Mesendoderm (in vitro differentiated cells): ENCODE measurements around the gene SULT1C4.

Experiments
- DNase-seq: peaks from one replicate; pipeline ENCODE4 v3.0.0; 2013
- H2AK5ac ChIP-seq: 2 replicates; pipeline ENCODE4 v1.6.1; 2013; ENCODE audit warnings: low read length, inconsistent platforms
- H2BK120ac ChIP-seq: 2 replicates; pipeline ENCODE4 v1.6.1; 2013; ENCODE audit warnings: low read depth, mild to moderate bottlenecking, low read length, moderate library complexity, mixed read lengths
- H2BK15ac ChIP-seq: replicated peaks from 2 replicates; pipeline ENCODE4 v1.6.1; 2013; ENCODE audit warnings: low read depth, mild to moderate bottlenecking, moderate library complexity
- H2BK5ac ChIP-seq: 2 replicates; pipeline ENCODE4 v1.6.1; 2013; ENCODE audit warnings: low read length, inconsistent platforms
- H3K18ac ChIP-seq: 2 replicates; pipeline ENCODE4 v1.6.1; 2013; ENCODE audit warnings: mild to moderate bottlenecking, low read length, mixed read lengths
- H3K23ac ChIP-seq: one replicate; pipeline ENCODE4 v1.6.1; 2013; ENCODE audit warnings: low read length
- H3K27ac ChIP-seq: 2 replicates; pipeline ENCODE4 v1.5.1; 2013; ENCODE audit warnings: low read depth, mild to moderate bottlenecking, inconsistent platforms, low read length, moderate library complexity
- H3K27me3 ChIP-seq: 2 replicates; pipeline ENCODE4 v1.6.1; 2013; ENCODE audit warnings: low read length, control low read depth, mild to moderate bottlenecking, inconsistent platforms; ENCODE audit not compliant: insufficient read depth, poor library complexity
- H3K36me3 ChIP-seq: 2 replicates; pipeline ENCODE4 v1.6.1; 2013; ENCODE audit warnings: low read length, inconsistent platforms; ENCODE audit not compliant: control insufficient read depth, insufficient read depth
- H3K4ac ChIP-seq: one replicate; pipeline ENCODE4 v1.6.1; 2013; ENCODE audit warnings: low read depth, mild to moderate bottlenecking, low read length, moderate library complexity
- H3K4me1 ChIP-seq: 2 replicates; pipeline ENCODE4 v1.6.1; 2013; ENCODE audit warnings: low read depth, low read length, inconsistent platforms; ENCODE audit not compliant: control insufficient read depth
- H3K4me2 ChIP-seq: 2 replicates; pipeline ENCODE4 v1.6.1; 2013; ENCODE audit warnings: low read length
- H3K4me3 ChIP-seq: 2 replicates; pipeline ENCODE4 v1.5.1; 2013; ENCODE audit warnings: mild to moderate bottlenecking, low read length
- H3K56ac ChIP-seq: one replicate; pipeline ENCODE4 v1.6.1; 2013; ENCODE audit warnings: low read length
- H3K79me1 ChIP-seq: 2 replicates; pipeline ENCODE4 v1.6.1; 2013; ENCODE audit warnings: low read length, inconsistent platforms
- H3K79me2 ChIP-seq: 2 replicates; pipeline ENCODE4 v1.6.1; 2013; ENCODE audit warnings: mild to moderate bottlenecking, low read length; ENCODE audit not compliant: control insufficient read depth, insufficient read depth
- H3K9ac ChIP-seq: 2 replicates; pipeline ENCODE4 v1.6.1; 2013; ENCODE audit warnings: low read length, inconsistent platforms
- H4K5ac ChIP-seq: one replicate; pipeline ENCODE4 v1.6.1; 2013; ENCODE audit warnings: low read length
- H4K8ac ChIP-seq: one replicate; pipeline ENCODE4 v1.6.1; 2013; ENCODE audit warnings: low read depth, mild to moderate bottlenecking, control low read depth, low read length, moderate library complexity
- WGBS: extraction: QIAGEN DNeasy Blood & Tissue Kit; methylation state at CpG from one replicate; pipeline ENCODE4 v1.1.7; 2013; ENCODE audit warnings: low lambda C conversion rate, missing lambda C conversion rate; ENCODE audit not compliant: insufficient coverage; ENCODE audit errors: extremely low coverage; 5-methylcytosine and 5-hydroxymethylcytosine counted together

SULT1C4 gene

GRCh38 chr2:108364676-108365297 is 13.0 kb upstream of the SULT1C4 start:
- Histone ChIP-seq H3K4me3 (no peak overlapping the region), H3K56ac (no peak overlapping the region), H3K23ac (no peak overlapping the region), H3K27me3 (no peaks in the 10 kb centered on the region), H3K4me1 (no peaks in the 10 kb centered on the region), H3K79me1 (no peaks in the 10 kb centered on the region), H4K8ac (no peak overlapping the region), H3K4me2 (no peak overlapping the region), H4K5ac (no peak overlapping the region), H3K27ac (no peak overlapping the region), H2BK5ac (no peak overlapping the region), H2AK5ac (no peak overlapping the region), H3K79me2 (no peaks in the 10 kb centered on the region), H2BK15ac (no peak overlapping the region), H3K36me3 (no peaks in the 10 kb centered on the region), H3K18ac (no peak overlapping the region), H3K4ac (no peak overlapping the region), H2BK120ac (no peak overlapping the region), H3K9ac (no peak overlapping the region)
- WGBS, result no CpG with 5 or more reads among the region's 6 CpGs
- DNase-seq, result no peak

- WGBS, result no CpG with 5 or more reads among the region's 3 CpGs
- Histone ChIP-seq H3K18ac (no peak overlapping the region), H3K79me1 (no peaks in the 10 kb centered on the region), H3K27ac (no peak overlapping the region), H2BK120ac (no peak overlapping the region), H3K4me3 (no peak overlapping the region), H3K27me3 (no peaks in the 10 kb centered on the region), H2AK5ac (no peak overlapping the region), H3K4me1 (no peaks in the 10 kb centered on the region), H4K8ac (no peak overlapping the region), H3K79me2 (no peaks in the 10 kb centered on the region), H4K5ac (no peak overlapping the region), H3K4ac (no peak overlapping the region), H3K56ac (no peak overlapping the region), H2BK15ac (no peak overlapping the region), H2BK5ac (no peak overlapping the region), H3K9ac (no peak overlapping the region), H3K4me2 (no peak overlapping the region), H3K36me3 (no peaks in the 10 kb centered on the region), H3K23ac (no peak overlapping the region)
- no peak for DNase-seq
Observed at GRCh38 chr2:108365656-108366055, 12.1 kb upstream of the SULT1C4 start.

GRCh38 chr2:108367014-108367413 is 10.7 kb upstream of the SULT1C4 start:
- Histone ChIP-seq H3K27ac (no peak overlapping the region), H3K27me3 (no peaks in the 10 kb centered on the region), H3K23ac (no peak overlapping the region), H2BK120ac (no peak overlapping the region), H3K36me3 (no peaks in the 10 kb centered on the region), H4K5ac (no peak overlapping the region), H2BK5ac (no peak overlapping the region), H3K56ac (no peak overlapping the region), H3K18ac (no peak overlapping the region), H2BK15ac (no peak overlapping the region), H2AK5ac (no peak overlapping the region), H3K4me1 (no peaks in the 10 kb centered on the region), H3K79me2 (no peaks in the 10 kb centered on the region), H3K4ac (no peak overlapping the region), H3K4me3 (no peak overlapping the region), H3K4me2 (no peak overlapping the region), H4K8ac (no peak overlapping the region), H3K79me1 (no peaks in the 10 kb centered on the region), H3K9ac (no peak overlapping the region)
- no CpG with 5 or more reads among the region's 1 CpG for WGBS
- no peak for DNase-seq

DNA sequence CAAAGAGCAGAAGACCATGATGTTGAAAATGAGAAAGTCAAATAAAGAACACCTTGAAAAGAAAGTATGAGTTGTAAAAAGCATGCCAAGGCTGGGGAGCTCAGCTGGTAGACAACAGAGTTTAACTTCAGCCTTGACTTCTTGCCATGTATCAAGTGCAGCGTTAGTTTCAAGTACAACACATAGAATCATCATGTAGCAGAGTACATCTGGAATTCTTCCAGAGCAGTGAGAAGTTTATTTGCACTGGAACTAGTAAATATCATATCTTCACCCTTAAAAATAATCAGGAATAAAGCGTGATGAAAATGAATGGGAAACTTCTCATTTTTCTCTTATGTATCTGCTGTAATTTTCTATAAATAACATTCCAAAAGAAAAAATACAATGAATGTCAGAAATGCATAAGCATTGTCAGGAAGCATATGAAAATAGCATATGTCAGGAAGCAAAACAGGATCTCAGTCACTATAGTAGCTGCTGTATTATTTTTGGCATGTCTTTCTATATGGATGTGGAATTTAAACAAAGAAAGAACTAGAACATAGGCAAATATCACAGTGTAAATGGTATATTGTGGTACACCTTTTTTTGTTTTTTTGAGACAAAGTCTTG is 10.1 kb upstream of the SULT1C4 start:
- no peak overlapping the region for H4K8ac ChIP-seq
- no CpG with 5 or more reads among the region's 2 CpGs for WGBS

DNA sequence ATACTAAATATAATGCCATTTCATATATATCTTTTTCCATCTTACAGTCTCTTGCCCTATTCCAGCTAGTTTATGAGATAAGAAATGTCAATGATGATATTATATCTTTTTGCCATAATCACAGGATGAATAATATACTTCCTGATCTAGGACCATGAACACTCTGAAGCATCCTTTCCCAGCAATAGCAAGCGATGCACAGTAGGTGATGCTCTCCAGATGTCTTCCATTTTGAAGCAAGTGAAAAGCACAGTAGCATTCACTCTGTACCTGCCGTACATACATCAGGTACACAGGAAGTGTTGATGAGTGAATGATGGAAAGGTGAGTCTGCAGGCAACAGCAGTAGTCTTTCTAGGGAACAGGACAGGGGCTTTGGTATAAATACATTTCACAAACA is 8.6 kb upstream of the SULT1C4 start:
- no peak overlapping the region for H3K9ac ChIP-seq
- WGBS, result no CpG with 5 or more reads among the region's 2 CpGs

More for the DNA sequence above, 10.1 kb upstream of the SULT1C4 start:
- Histone ChIP-seq H2AK5ac (no peak overlapping the region), H3K23ac (no peak overlapping the region), H2BK5ac (no peak overlapping the region), H3K56ac (no peak overlapping the region), H3K4me3 (no peak overlapping the region), H3K27ac (no peak overlapping the region), H2BK15ac (no peak overlapping the region), H3K4me2 (no peak overlapping the region), H3K79me2 (no peaks in the 10 kb centered on the region), H3K4me1 (no peaks in the 10 kb centered on the region), H3K79me1 (no peaks in the 10 kb centered on the region), H3K18ac (no peak overlapping the region), H2BK120ac (no peak overlapping the region), H3K9ac (no peak overlapping the region), H3K27me3 (no peaks in the 10 kb centered on the region), H4K5ac (no peak overlapping the region), H3K36me3 (no peaks in the 10 kb centered on the region), H3K4ac (no peak overlapping the region)
- DNase-seq, result no peak

DNA sequence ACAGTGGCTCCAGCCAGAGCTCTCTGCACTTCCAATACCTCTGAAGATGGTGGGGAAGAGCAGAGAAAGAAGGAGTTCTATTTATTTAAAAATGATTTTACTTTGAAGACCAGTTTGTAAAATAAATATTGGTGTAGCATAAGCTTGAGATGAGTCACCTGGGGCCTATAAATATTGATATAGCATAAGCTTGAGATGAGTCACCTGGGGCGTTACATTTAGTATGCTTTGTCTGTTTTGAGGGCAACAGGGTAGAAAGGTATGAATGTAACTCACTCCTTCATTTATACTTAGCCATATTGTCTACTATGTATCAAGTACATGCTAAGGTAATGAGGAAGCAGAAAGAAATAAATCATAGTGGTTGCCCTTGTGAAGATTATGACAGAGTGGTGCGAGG is 7.7 kb upstream of the SULT1C4 start:
- H3K18ac ChIP-seq, result no peak overlapping the region
- no peak overlapping the region for H2BK120ac ChIP-seq
- H3K27me3 ChIP-seq, result no peaks in the 10 kb centered on the region
- no CpG with 5 or more reads among the region's 2 CpGs for WGBS
- H4K5ac ChIP-seq, result no peak overlapping the region
- H2BK15ac ChIP-seq, result no peak overlapping the region
- H3K9ac ChIP-seq, result no peak overlapping the region
- no peak overlapping the region for H2BK5ac ChIP-seq
- no peaks in the 10 kb centered on the region for H3K79me2 ChIP-seq
- H3K4me2 ChIP-seq, result no peak overlapping the region
- no peak overlapping the region for H3K56ac ChIP-seq
- no peak overlapping the region for H4K8ac ChIP-seq
- H3K79me1 ChIP-seq, result no peaks in the 10 kb centered on the region
- H3K4ac ChIP-seq, result no peak overlapping the region
- no peak overlapping the region for H2AK5ac ChIP-seq
- no peak overlapping the region for H3K4me3 ChIP-seq
- H3K23ac ChIP-seq, result no peak overlapping the region
- no peak overlapping the region for H3K27ac ChIP-seq
- no peak for DNase-seq
- no peaks in the 10 kb centered on the region for H3K36me3 ChIP-seq
- no peaks in the 10 kb centered on the region for H3K4me1 ChIP-seq

More for the DNA sequence above, 8.6 kb upstream of the SULT1C4 start:
- Histone ChIP-seq H3K27ac (no peak overlapping the region), H3K18ac (no peak overlapping the region), H4K8ac (no peak overlapping the region), H2BK120ac (no peak overlapping the region), H3K4me3 (no peak overlapping the region), H3K4ac (no peak overlapping the region), H3K36me3 (no peaks in the 10 kb centered on the region), H3K4me2 (no peak overlapping the region), H2BK15ac (no peak overlapping the region), H3K56ac (no peak overlapping the region), H3K4me1 (no peaks in the 10 kb centered on the region), H2BK5ac (no peak overlapping the region), H3K79me2 (no peaks in the 10 kb centered on the region), H4K5ac (no peak overlapping the region), H3K23ac (no peak overlapping the region), H3K27me3 (no peaks in the 10 kb centered on the region), H2AK5ac (no peak overlapping the region), H3K79me1 (no peaks in the 10 kb centered on the region)
- DNase-seq, result no peak
